GM18517 (cell line): ENCODE data around the gene IGSF5.

Source experiments
- ATAC-seq: cut with Tn5 transposase; IDR thresholded peaks from one replicate; pipeline ENCODE4 v1.9.1; 2021; ENCODE audit warnings: mild to moderate bottlenecking, moderate library complexity; ENCODE audit not compliant: unreplicated experiment

Gene IGSF5

GRCh38 chr21:39812983-39813382, 68.0 kb downstream of the IGSF5 start:
- ATAC-seq = no peak

- ATAC-seq = no peak
Observed at GRCh38 chr21:39818557-39818956, 73.6 kb downstream of the IGSF5 start.

DNA sequence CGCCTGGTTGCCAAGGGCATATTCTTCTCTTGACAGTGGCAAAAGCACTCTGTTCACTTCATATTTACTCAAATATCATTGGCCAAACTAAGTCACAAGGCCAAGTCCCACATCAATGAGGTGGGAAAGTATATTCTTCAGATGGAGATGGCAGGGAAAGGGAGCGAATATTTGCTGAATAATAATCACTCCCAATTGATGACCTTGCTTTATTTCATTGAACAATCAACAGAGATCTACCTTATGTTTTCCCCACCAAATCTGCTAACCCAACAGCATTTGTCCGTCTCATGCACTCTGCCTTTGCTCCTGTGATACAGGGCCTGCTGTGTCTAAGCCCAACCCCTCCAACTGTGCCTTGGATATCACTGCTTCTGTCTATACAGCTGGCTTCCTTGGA, 77.1 kb downstream of the IGSF5 start:
- ATAC-seq = no peak

- ATAC-seq = no peak
Observed at GRCh38 chr21:39825250-39825649, 80.3 kb downstream of the IGSF5 start.

DNA sequence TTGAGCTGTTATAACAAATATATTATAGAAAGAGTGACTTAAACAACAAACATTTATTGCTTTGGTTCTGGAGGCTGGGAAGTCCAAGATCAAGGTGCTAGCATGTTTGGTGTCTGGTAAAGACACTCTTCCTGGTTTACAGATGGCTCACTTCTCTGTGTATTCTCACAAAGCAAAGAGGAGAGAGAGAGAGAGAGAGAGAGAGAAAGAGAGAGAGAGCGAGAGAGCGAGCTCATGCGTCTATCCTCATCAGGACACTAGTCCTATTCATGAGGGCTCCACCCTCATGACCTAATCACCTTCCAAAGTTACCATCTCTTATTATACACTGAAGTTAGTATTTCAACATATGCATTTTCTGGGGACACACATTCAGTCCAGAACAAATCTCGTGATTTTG, 89.6 kb downstream of the IGSF5 start:
- ATAC-seq = no peak

- no peak for ATAC-seq
Observed at GRCh38 chr21:39837861-39838359, 92.9 kb downstream of the IGSF5 start.

DNA sequence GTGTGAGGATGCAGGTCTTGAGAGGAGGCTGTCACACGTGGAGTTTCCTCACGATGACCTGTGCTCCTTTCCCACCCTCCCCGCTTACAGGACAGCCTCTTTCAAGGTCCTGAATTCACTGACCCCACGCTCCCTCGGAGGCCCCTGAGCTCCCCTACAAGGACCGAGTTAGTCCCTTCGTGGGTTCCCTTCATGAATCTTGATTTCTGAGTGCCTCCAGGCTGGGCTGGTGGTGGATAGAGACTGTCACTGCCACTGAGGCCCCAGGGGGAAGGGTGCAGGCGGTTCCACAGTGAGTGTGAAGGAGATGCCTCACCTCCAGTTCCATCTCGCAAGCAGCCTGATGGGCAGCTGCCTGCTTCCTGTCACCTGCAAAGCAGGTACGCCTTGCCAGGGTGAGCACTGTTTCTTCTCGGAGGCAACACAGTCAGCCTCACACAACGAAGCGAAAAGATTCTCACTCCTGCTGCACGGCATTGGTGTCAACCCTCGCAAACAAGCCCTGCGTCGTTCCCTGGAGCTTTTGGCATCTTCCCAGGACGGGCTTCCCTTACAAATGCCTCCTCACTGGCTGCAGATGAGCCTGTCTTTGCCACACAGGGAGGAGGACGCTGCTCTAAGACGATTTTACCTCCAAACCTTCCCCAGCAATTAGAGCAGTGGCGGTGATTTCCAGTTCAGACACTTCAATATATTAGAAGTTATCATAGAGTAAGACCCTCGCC, 95.6 kb downstream of the IGSF5 start:
- no peak for ATAC-seq

- no peak for ATAC-seq
Observed at GRCh38 chr21:39842741-39843459, 97.9 kb downstream of the IGSF5 start.

DNA sequence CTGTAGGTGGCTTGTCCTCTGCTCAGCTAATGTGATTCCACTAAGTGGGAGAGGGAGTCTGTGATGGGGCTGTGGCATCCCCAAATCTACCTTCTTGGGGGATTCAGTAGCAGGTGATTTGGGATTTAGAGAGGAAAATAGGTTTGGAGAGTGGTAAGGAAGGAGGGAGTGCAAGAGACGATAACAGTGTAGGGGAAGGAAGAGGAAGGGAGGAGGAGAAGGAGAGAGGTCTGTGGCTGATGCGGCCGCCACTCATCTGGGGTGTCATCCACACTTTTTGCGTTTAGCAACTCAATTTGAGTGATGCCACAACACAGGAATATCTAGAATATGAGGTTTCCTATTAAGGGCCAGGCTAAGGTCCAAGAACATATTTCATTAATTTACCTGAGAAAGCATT, 98.5 kb downstream of the IGSF5 start:
- no peak for ATAC-seq

DNA sequence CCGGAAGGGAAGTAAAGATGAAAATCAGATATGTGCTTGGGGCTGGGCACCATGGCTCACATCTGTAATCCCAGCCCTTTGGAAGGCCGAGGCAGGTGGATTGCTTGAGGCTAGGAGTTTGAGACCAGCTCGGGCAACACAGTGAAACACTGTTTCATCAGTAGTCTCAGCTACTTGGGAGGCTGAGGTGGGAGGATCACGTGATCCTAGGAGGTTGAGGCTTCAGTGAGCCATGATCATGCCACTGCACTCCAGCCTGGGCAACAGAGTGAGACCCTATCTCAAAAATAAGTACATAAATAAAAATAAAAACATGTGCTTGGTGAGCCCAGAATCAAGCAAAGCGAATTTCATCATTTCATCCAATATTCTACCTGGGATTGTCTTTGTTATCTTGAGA, 98.9 kb downstream of the IGSF5 start:
- ATAC-seq = no peak

DNA sequence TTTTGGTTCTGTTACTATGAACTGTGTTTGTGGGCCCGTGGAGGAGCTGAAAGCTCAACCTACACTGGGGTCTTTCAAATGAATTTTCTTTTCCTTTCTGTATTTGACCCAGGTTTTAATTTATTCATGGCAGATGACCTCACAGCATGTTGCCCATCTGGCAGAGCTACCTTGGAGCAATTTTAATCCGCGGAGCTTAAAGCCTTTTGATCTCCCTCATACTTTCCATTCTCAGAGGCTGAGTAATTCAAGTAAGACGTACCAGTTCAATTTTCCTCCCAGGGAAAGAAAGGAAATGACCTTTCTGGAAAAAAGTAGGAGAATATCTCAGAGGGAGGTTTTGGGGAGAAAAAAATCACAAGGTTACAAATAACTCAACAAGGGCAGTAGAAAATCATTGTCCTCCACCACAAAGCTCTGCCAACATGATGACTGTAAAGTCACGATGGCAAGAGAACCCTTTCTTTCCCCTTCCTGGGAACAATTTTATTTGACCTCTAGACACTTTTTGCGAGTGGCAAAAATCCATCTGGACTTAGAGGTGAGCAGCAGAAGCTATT, 100.7 kb downstream of the IGSF5 start:
- no peak for ATAC-seq

- ATAC-seq = no peak
Observed at GRCh38 chr21:39847877-39848276, 102.9 kb downstream of the IGSF5 start.

- no peak for ATAC-seq
Observed at GRCh38 chr21:39849014-39849655, 104.2 kb downstream of the IGSF5 start.

DNA sequence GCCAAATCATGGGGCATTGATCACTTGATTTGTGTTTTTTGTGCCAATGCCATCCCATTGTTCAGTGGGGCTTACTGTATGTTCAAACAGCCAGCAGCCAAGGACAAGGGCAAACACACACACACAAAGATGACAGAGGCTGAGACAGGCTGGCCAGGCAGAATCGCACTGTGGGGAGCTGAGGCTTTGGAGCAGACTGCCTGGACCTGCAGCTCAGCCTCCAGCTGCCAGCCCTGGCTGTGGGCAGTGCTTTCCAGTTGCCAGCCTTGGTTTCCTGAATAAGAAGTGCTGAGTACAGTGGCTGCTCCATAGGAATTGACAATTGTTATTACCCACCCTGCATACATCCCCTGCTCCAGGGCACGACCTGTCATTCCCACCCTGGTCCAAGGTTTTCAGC, 105.3 kb downstream of the IGSF5 start:
- ATAC-seq = no peak

DNA sequence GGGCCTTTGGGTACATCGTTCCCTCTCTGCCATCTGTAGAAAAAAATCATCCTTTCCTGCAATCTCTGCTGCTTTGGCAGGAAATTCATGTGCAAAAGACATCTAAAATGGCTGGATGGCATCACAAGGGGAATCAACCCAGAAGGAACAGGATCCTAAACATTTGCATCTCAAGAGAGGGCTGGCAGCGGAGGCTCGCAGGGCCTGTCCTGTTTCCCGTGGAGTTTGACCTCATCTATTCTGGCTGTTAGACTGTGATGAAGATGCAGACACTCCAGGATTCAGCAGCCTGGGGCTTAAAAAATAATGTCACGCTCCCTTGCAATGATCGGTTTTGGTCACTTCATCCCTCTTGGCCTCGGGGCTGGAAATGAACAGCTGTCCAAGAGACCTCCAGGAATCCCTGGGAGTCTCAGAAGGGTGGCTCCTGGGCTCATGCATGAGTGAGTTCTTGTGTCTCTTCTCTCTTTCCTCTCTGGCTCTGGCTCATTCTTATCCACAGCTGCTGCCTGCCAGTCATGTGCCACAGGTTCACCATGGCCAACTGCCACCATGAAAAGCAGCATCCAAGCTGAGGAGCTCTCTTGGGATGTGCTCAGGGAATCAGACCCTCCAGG, 106.1 kb downstream of the IGSF5 start:
- ATAC-seq = no peak
